ENCODE results near the gene VWA7.

Gene VWA7

GRCh38 chr6:31734247-31734820, 42.8 kb downstream of the VWA7 start:
- TF ChIP-seq CTCF (conservative IDR thresholded peaks at IDR 0.05), result no peak
- no peak for TF ChIP-seq ZFX (IDR thresholded peaks at IDR 0.05)
- H3K27ac ChIP-seq, result peak overlapping the region; percentile 95

GRCh38 chr6:31733734-31734133, 43.4 kb downstream of the VWA7 start:
- TF ChIP-seq CTCF (conservative IDR thresholded peaks at IDR 0.05) (no peak), ZFX (IDR thresholded peaks at IDR 0.05) (no peak)
- peak overlapping the region; percentile 95 for H3K27ac ChIP-seq

- H3K27ac ChIP-seq, result no peak overlapping the region
- no peak for TF ChIP-seq ZFX (IDR thresholded peaks at IDR 0.05)
- TF ChIP-seq CTCF (conservative IDR thresholded peaks at IDR 0.05), result no peak
These were observed 45.1 kb downstream of the VWA7 start for GRCh38 chr6:31732029-31732428.

- TF ChIP-seq CTCF (conservative IDR thresholded peaks at IDR 0.05) (no peak), ZFX (IDR thresholded peaks at IDR 0.05) (no peak)
- H3K27ac ChIP-seq, result no peak overlapping the region
These were observed 46.5 kb downstream of the VWA7 start for GRCh38 chr6:31730631-31731086.

- TF ChIP-seq ZFX (IDR thresholded peaks at IDR 0.05) (no peak), CTCF (conservative IDR thresholded peaks at IDR 0.05) (no peak)
- H3K27ac ChIP-seq, result peak overlapping the region; percentile 68
These were observed 47.0 kb downstream of the VWA7 start for GRCh38 chr6:31729979-31730630.

- H3K27ac ChIP-seq, result peak overlapping the region; percentile 68
- no peak for TF ChIP-seq ZFX (IDR thresholded peaks at IDR 0.05)
- TF ChIP-seq CTCF (conservative IDR thresholded peaks at IDR 0.05), result peak; percentile 59
These were observed 47.6 kb downstream of the VWA7 start for GRCh38 chr6:31729515-31729978.

GRCh38 chr6:31728767-31729514, 48.2 kb downstream of the VWA7 start, which contains the start of gene DDAH2:
Gene DDAH2, minus strand, starts transcription at chr6:31729299. Its CDS starts 138 bp downstream, at chr6:31729161.
- no peak for TF ChIP-seq ZFX (IDR thresholded peaks at IDR 0.05)
- TF ChIP-seq CTCF (conservative IDR thresholded peaks at IDR 0.05), result peak; percentile 81
- H3K27ac ChIP-seq, result peak within 1 kb of the TSS; percentile 68
